HG02870 (cell line): ENCODE data around the gene CD52.
"Not testable (repeated sequence)": the region's sequence is repeated elsewhere in the genome, so short reads cannot be mapped to it uniquely, and the experiment has no call there.

Source experiments
- ATAC-seq: cut with Tn5 transposase; IDR thresholded peaks from one replicate; pipeline ENCODE4 v1.9.1; 2021; ENCODE audit warnings: mild to moderate bottlenecking, moderate library complexity; ENCODE audit not compliant: unreplicated experiment

The CD52 gene

GRCh38 chr1:26283871-26284596 is 33.7 kb upstream of the CD52 start:
- no peak for ATAC-seq

- no peak for ATAC-seq
These were observed 33.0 kb upstream of the CD52 start for GRCh38 chr1:26284597-26285347.

DNA sequence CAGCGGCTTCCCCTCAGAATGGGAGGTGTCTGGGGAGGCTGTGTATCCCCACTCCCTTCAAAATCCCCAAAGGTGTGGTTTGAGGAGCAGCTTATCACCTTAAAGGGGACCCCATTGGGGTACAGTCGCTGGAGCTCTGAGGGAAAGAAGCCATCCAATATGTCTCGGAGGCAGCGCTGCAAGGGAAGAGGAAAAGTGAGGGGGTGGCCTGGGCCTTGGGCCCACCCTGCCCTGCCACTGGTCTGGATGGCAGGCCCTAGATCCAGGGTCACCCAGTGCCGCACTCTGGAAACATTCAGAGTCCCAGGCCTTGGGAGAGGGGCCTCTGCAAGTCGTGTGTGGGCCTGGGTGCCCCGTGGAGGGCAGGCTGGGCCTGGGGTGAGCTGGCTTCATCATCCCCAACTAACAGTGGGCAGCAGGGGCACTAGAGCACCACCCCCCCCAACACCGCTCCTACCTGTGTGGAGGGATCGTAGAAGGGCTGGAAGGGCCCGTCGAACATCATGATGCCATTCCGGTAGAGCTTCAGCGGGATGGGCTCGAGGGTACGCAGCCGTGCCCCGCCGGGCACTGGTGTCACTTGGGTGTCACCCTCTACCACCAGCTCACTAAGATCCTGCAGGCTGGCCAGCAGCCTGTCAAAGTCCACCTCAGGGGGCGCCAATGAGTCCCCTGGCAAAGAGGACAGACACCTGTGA is 32.2 kb upstream of the CD52 start:
- ATAC-seq: no peak

- ATAC-seq: no peak
These were observed 31.7 kb upstream of the CD52 start for GRCh38 chr1:26286064-26286416.

DNA sequence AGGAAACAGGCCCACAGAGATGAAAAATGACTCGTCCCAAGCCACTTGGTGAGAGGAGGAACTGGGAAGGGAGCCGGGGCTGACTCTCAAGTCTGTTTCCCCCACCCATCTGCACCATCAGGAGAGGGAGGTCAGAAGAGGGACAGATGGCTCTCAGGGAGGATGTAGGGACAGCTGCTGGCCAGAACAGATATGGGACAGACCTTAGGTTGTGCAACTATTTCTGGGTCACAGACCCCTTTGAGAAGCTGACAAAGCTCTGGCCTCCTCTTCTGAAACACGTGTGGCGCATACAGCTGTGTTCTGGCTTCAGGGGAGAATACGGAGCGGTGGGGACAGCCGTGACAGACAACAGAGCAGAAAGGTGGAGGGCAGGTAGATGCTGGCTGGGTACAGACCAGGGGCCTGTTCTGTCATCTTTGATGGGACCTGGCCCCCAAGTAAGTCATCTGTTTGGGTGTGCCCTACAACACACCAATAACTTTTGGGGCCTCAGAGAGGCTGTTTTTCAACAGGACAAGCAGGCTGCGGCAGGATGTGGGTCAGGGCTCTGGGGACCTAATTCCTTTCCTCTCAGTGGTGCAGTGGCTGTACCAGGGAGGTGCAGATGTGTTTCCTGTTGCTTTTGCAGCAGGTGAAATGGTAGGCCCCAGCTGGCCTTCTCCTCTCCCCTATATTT is 30.6 kb upstream of the CD52 start:
- no peak for ATAC-seq

GRCh38 chr1:26287811-26288210 is 29.9 kb upstream of the CD52 start:
- no peak for ATAC-seq

DNA sequence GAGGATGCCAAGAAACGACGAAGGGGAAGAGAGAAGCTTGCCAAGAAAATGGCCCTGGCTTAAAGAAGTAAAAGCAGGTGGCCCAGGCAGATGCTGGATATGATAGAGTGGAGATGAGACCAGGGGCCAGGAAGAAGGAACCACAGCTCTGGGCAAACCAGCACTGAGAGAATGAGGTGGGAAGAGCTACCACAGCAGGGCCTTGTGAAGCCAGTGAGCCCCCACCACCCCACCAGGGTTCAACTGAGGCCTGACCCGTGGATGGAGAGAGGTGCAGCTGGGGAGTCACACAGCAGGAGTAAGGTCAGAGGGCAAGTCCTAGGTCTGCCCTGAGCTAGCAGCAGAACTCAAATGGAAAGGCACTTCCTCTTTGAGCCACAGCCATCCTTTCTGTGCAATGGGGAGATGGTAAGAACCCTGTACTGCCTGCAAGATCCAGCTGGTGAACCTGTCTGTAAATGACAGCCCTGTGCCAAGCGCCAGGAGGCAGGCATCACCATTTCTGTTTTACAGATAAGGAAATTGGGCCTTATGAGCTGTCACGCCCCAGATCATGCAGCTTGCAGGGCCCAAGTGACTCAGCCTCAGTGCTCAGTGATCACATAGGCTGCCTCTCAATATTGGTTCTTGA is 29.3 kb upstream of the CD52 start:
- ATAC-seq: no peak

DNA sequence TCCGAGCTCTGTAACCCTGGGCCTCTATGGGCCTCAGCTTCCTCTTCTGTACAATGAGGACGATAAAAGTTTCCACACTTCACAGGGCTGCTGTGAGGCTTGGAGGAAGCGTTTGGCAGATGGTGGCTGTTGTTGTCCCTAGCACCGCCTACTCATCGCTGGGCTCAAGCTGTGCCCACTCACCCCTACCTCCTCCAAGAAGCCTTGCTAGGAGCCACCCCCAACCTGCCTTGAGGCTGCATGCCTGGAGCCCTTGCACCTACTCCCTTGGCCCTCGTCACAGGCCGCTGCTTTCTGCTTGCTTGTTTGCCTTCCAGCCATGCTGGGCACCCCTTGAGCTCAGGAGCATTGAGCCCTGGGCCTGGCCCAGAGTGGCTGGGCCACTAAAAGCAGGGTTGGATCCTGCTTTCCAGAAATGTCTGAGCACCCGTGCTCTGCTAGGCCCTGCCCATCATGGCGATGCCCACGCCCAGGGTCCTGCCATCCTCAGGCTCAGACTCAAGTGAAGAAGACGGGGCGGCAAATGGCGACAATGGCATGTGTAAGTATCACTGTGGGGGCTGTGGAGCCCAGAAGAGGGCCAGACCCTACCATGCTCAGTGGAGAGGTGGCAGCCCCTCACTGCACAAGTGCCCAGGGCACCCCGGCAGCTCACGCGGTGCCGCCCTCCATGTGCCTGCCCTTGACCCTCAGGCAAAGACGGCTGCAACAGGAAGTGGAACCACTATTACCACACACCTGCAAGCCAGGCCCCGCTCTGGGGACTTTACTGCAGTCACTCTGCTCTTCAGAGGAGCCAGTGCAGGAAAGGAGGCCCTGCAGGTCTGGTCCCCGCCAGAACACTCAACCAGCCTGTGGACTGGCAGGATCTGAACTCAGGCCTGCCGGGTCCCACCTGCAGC is 28.3 kb upstream of the CD52 start:
- ATAC-seq: peak; percentile 36

- ATAC-seq: no peak
These were observed 27.5 kb upstream of the CD52 start for GRCh38 chr1:26290122-26290881.

GRCh38 chr1:26290882-26291261 is 26.9 kb upstream of the CD52 start:
- ATAC-seq: no peak

GRCh38 chr1:26291433-26291832 is 26.3 kb upstream of the CD52 start:
- no peak for ATAC-seq

DNA sequence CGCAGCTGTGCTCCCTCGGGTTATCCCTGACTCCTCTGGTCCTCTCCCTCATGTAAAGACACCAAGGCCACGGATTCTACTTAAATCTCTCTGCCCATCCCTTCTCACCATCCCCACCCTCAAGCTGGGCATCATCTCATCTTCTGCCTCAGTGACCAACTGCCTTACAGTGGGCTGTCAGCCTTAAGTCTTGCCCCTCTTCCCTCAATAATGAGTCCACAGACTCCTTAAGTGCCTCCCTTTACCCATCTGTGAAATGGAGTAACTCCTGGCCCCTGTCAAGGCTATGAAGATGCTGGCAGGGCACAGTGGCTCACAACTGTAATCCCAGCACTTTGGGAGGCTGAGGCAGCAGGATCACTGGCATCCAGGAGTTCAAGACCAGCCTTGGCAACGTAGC is 25.8 kb upstream of the CD52 start:
- ATAC-seq: no peak

- not testable (repeated sequence) for ATAC-seq
These were observed 25.0 kb upstream of the CD52 start for GRCh38 chr1:26292735-26293134.

GRCh38 chr1:26293911-26294463 is 23.8 kb upstream of the CD52 start:
- no peak for ATAC-seq

GRCh38 chr1:26295194-26296138 is 22.3 kb upstream of the CD52 start:
- no peak for ATAC-seq

GRCh38 chr1:26296340-26297056 is 21.3 kb upstream of the CD52 start:
- no peak for ATAC-seq
